SK-N-MC (cell line): ENCODE data around the gene SRRM3.
"Not testable (repeated sequence)": the region's sequence is repeated elsewhere in the genome, so short reads cannot be mapped to it uniquely, and the experiment has no call there.

Source experiments
- EZH2 ChIP-seq: fragments of 200-600 bp; sonication (generic); IDR thresholded peaks from one replicate; pipeline ENCODE4 v1.6.1; 2017; ENCODE audit warnings: antibody characterized with exemption
- FOXP2 ChIP-seq: optimal IDR thresholded peaks from 2 replicates; pipeline ENCODE3; 2011; ENCODE audit warnings: mild to moderate bottlenecking, moderate library complexity; ENCODE audit not compliant: insufficient read depth; ENCODE audit errors: extremely low read length, control extremely low read depth
- POLR2AphosphoS5 ChIP-seq: IDR thresholded peaks from 2 replicates; pipeline ENCODE4 v1.6.1; 2012; ENCODE audit warnings: mild to moderate bottlenecking, low read depth, low read length, borderline replicate concordance

DNA sequence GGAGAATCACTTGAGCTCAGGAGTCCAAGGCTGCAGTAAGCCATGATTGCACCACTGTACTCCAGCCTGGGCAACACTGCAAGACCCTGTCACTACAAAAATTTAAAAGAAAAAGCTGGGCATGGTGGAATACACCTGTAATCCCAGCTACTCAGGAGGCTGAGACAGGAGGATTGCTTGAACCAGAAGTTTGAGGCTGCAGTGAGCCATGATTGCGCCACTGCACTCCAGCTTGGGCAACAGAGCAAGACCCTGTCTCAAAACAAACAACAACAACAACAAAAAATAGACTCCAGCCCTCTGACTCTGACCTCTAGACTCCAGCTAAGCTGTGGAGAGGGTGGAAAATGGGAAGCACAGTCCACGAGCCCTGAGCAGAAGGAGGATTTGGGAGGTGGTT lies 69.7 kb downstream of the SRRM3 start:
- not testable (repeated sequence) for TF ChIP-seq POLR2AphosphoS5, EZH2, FOXP2
